SKM-1 (cell line): ENCODE measurements around the gene GNS.
"Not testable (repeated sequence)": the region's sequence is repeated elsewhere in the genome, so short reads cannot be mapped to it uniquely, and the experiment has no call there.

ENCODE experiments used
- DNase-seq: peaks from one replicate; lab custom pipeline; 2025; ENCODE audit not compliant: unreplicated experiment; lab: John Stamatoyannopoulos, UW

GNS gene

DNA sequence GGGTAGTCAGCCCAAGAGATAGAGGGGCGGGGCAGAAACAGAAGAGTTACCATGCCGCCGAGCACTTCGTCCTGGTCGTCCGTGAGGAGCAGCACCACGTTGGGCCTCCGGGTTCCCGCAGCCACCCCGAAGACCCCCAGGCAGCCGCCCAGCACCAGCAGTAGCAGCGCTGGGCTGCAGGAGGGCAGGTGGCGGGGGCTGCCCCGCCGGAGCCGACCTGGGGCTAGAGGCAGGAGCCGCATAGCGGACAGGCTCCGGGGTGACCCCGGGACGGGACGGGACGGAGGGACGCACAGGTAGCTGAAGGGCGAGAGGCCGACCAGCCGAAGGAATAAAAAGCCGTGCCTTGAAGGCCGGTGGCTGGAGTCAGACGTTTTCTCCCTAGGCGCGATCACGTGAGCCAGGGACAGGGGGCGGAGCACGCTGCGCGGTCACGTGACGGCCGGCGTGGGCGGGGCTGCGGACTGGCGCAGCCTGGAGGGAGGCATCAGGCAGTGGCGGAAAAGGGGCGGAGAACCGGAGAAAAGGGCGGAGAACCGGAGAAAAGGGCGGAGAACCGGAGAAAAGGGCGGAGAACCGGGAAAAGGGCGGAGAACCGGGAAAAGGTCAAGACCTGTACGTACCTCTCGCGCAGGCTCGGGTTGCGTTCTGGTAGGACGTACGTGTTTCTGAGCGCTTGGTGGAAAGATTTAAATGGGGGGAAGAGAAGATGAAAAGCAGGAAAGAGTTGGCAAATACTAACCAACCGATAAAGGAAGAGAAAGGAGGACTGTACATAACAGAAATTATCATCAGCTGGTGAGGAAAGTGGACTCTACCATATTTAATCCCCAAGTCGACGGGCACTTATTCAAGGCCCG lies at the start of gene GNS:
Gene GNS (minus strand): TSS at position 372 of the 860 bp plus-strand sequence. CDS start 130 bp downstream, at position 242.
- peak; percentile 61 for DNase-seq

DNA sequence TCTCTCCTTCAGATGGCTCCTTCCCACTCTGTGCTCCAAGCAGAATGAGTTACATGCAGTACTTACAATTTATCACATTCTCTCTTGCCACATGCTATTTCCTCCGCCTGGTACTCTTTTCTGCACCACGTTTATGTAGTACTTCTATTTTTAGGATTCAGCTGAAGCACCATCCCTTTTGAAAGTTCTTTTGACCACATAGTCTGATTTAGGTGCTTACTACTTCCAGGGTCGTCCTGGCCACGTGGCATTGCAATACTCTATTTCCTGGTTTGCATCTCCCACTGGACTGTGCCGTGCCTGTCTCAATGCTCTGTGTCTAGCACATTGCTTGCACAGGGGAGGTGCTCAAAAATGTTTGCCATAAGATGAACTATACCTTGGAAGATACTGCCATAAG lies 48.9 kb upstream of the GNS start:
- peak; percentile 6 for DNase-seq

DNA sequence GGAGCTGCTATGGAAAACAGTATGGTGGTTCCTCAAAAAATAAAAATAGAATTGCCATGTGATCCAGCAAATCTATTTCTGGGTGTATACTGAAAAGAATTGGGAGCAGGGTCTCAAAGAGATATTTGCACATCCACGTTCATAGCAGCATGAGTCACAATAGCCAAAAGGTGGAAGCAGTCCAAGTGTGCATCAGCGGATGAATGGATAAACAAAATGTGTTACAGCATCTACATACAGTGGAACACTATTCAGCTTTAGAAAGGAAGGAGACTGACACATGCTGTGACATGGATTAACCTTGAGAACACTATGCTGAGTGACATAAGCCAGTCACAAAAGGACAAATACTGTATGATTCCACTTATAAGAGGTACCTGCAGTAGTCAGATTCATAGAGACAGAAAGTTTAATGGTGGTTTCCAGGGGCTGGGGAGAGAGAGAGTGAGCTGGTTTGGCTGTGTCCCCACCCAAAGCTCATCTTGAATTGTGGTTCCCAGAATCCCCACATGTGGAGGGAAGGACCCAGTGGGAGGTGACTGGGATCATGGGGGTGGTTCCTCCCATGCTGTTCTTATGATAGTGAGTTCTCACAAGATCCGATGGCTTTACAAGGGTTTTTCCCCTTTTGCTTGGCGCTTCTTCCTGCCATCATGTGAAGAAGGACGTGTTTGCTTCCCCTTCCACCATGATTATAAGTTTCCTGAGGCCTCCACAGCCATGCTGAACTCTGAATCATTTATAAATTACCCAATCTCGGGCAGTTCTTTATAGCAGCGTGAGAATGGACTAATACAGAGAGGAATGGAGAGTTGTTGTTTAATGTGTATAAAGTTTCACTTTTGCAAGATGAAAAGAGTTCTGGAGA lies 47.6 kb upstream of the GNS start:
- no peak for DNase-seq

DNA sequence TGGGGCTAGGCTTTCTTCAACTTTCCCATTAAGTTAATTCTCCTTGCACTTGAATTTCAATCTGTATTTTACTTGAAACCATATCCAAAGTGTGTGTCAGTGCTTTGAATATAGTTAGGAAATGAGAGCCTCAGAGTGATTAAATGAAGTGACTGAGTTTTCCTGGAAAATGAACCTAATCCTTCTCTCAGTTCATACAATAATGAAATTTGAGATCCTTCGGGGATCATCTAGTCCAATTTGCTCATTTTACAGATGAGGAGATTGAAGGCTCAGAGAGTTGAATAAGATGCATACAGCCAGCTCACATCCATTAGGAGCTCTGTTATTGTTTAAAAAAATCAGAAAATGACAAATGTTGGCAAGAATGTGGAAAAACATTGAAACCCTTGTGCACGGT lies 47.0 kb upstream of the GNS start:
- DNase-seq, result no peak

DNA sequence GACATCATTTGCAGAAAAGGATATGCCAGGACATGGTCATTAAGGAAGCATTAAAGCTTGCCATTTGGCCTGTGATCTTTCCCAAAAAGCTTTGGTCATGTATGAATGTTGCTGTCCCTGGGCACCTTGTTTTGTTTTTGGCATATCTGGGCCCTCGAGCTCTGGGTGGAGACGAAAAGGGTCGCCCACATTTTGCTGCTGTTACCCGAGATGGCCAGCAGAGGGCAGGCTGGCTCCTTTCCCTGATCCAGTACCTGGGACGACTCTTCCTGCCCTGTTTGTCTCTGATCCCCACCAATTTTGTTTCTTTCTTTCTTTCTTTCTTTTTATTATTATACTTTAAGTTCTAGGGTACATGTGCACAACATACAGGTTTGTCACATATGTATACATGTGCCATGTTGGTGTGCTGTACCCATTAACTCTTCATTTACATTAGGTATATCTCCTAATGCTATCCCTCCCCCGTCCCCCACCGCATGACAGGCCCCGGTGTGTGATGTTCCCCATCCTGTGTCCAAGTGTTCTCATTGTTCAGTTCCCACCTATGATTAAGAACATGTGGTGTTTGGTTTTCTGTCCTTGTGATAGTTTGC lies 43.1 kb upstream of the GNS start:
- not testable (repeated sequence) for DNase-seq

DNA sequence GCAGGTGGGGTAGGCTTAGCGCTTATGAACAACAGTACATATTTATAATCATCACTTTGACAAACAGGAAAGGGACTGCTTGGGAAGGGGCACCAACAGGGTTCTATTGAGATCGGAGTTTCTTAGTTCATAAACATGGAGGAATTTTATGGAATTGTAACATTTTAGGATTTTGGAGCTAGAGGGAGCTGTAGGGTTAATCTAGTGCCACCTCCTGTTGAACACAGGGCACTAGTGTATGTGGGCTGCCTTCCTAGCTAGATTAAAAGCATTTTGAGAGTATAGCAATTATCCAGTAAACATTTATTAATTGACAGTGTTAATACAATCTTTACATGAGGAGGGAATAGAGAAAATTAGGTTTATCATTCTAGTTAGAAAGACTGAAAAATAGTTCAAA lies 42.2 kb upstream of the GNS start:
- no peak for DNase-seq

DNA sequence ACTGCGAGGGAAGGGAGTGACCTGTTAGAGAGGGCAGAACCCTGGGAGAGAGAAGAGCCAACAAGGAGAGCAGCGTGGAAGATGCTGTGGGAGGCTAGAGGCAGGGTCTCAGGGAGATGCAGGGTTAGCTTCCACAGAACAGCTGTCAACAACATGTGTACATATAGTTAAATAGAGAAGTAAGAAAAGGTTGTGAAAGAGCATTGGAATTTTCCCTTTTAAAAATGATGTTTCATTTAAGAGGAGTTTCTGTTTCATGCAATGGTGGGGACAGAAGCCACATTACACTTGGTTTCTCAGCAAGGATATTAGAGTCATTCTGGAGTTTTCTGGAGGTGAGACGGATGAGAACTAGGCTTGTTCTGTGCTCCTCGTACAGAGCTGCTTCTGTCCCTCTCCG lies 41.4 kb upstream of the GNS start:
- DNase-seq, result no peak

DNA sequence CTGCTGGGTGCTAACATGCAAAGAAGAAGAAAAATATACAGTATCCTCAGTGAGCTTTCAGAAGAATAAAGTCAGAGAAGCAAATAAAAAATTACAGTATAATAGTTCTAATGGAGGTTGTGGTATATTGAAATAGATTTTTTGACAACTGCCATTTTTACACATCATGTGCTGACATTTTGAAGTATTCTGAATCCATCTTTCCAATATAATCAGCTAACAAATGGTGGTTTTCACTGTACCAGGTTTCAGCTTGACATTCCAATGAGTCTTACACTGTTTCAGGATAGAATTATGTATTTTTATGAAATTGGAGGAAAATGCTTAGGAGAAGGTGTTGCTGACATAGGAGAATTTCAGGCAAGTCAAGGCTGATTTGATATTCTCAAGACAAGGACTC lies 39.0 kb upstream of the GNS start:
- DNase-seq, result no peak

DNA sequence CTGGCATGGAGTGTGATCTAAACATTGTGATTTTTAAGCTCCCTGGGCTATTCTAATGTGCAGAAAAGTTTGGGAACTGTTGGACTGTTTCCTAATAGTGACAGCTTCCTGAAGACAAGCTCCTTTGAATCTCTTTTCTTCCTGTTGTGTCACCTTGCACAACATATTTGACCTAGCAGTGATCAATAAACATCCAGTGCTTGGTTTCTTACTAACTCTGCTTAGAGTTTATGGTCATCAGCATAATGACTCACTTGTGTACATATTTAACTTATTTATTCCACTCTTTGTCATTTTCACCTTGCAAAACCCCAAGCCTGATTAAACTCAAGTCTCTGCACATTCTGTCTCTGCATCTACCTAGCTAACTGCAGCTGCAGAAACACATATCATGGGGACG lies 38.0 kb upstream of the GNS start:
- DNase-seq, result no peak

DNA sequence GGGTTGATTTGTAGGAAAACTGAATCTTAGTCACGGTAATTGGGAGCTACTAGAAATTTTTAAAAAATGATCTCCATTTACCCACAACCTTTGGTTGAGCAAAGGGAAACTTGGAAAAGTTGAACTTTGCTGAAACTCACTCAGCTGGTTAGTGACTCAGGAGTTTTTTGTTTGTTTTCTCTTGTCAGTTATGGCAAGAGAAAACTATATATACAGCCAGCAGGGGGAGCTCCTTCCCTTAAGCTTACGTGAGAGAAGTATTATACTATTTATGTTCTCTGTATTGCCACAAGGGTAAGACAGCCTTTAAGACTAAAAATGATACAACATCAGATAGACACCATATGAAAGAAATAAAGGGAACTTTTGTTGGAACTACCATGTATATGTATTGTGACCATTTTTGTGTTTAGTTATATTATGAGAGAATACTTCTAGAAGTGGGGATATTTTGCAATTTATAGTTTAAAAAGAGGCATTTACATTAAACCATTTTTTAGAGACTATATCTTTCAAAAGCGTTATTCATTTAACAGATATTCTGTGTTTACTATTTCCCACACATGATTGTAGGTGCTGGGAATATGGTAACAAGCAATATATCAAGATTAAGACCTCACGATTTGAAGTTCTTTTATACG lies 37.1 kb upstream of the GNS start:
- peak; percentile 35 for DNase-seq

DNA sequence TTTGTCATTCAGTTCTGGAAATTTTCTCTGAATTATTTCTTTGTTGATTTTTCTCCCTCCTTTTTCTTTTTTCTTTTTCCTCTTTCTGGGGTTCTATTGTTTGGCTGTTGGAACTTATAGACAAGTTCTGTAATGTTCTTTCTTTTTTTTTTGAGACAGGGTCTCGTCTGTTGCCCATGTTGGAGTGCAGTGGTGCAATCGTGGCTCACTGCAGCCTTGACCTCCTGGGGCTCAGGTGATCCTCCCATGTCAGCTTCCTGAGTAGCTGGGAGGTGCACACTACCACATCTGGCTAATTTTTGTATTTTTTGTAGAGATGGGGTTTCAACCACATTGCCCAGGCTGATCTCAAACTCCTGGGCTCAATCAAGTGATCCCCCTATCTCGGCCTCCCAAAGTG lies 35.1 kb upstream of the GNS start:
- DNase-seq, result no peak

DNA sequence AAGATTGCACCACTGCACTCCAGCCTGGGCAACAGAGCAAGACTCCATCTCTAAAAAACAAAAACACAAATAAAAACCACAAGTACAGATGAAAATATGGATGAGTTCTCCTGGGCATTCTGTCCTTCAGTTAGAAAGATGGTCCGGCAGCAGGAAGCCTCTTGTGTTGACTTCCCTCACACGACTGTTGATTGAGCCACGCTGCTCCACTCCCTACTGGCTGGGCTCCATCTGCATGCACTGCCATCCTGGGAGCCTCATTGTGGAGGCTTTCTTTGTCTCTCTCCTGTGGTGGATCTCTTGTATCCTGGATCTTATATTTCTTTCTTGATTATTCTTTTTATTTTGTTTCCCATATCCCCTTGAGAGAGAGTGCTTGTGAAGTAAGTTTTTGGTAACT lies 34.4 kb upstream of the GNS start:
- no peak for DNase-seq

DNA sequence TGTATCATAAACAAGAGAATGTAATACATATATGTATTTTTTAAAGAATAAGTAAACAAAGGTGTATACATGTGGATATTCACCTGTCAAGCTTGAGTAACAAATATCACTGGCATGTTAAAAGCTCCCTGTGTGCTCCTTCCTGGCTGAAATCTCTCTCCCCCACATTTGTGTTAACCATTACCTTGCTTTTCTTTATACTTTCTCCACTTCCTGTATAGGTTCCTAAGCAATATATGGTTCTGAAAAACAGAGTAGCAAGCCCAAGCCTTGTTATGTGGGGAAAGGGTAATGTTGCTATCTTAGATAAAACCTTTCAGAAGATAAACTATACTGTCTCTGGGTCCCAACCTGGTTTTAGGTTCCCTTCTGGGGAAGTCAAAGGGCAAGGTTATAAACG lies 32.9 kb upstream of the GNS start:
- DNase-seq, result no peak

DNA sequence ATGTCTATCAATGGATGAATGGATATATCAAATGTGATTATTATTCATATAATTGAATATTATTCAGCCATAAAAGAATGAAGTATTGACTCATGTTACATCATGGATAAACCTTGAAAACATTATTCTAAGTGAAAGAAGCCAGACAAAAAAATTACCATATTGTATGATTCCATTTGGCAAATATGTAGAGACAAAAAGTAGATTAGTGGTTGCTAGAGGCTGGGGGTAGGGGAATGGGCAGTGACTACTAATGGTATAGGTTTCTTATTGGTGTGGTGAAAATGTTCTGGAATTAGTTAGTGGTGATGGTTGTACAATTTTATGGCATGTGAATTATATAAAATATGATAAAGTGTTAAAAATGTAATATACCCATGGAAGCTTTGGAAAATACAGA lies 31.8 kb upstream of the GNS start:
- DNase-seq, result no peak

DNA sequence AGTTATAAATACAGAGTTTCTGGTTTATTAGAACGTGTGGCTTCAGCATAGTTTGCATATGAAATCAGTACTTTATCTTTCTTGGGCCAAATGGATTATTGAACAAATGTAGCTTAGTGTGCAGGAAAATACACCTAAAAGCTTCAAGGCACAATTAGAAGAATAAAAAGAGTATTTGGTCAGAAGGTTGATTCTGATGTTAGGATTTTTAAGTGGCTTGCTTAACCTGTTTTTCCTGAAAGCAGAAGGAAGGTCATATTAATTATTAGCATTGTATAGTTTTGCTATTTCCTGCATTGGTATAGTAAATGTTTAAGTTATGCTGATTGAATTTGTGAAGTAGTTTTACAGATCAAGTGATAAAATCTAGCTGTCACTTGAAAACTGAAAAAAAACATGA lies 31.0 kb upstream of the GNS start:
- DNase-seq, result no peak

DNA sequence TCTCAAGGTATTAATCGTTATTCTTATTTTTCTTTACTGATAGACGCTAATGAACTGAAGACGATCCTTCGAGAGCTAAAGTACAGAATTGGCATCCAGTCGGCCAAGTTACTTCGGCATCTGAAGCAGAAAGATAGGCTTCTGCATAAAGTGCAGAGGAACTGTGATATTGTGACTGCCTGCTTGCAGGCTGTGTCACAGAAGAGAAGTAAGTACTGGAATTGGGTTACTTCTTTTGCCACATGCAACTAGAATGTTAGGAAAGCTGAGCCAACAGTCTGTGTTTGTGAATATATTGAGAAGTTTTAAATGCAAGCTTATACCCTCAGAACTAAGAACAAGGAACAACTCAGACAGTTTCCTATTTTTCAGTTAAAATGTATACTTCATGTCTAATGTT lies 26.6 kb upstream of the GNS start:
- no peak for DNase-seq

DNA sequence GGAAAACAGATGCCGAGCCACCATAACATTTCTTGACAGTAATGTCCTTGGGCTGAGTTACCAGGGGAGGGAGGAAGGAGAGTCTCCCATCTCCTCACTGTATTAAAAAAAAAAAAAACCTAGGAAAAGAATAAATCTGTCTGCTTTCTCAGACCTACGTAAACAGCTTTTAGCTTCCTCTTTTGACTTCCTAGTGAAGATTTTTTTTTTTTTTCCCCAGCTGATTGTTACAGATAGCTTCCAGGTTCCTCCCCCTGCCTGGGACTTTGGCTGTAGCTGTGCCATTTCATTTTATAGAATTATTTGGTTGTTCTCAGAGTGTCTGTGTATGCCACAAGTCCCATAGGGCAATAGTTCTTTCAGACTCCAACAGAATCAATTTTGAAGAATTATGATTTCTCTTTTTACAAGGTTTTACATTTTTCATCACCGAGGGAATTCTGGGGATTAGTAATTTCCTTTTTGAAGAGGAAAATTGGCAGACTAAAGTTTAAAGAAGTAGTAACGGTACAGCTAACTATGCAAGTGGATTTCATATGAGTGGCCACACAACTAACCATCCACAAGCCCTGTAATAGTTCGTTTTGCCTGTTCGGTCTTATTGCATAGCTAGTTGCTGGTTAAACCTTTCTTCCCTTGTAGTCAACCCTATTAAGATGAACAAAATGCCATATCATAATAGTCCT lies 23.1 kb upstream of the GNS start:
- no peak for DNase-seq

DNA sequence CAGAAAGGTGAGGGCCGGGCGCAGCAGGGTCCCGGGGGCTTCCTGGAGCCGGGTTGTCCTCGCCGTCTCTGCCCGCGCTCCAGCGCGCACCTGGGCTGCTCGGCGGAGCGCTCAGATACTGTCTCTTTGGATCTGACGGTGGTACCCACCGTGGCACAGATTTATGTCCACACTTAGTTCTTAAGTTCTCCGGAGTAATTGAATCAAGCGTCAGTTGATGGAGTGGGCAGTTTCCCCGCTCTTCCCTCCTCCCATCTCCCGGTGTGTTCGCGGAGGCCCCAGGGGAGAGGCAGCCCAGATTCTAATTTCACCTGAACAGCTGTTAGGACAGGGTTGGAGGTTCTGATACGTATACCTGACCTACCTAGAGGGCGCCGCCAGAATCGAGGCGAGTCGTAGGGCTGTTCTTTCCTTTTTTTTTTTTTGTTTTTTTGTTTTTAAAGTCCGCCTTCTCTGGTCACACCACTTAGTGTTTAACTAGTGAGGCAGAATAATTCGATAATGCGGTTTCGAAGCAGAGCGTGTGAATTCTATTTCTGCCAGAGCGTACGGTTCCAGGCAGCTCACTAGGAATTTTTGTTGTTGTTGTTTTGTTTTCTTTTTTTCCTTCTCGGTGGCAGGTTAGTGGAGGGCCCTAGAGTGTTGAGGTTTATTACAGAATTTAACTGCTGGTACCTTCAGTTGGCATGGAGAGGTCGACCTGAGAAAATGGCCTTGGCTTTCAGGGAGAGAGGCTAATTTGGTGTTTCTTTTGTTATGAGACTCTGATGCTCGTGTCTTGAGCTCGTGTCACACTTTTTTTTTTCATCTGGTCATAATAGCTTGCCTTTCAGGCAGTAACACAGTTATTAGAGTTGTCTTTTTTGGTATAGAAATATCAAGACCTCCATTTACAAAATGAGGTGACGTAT lies 22.3 kb upstream of the GNS start:
- DNase-seq, result no peak

DNA sequence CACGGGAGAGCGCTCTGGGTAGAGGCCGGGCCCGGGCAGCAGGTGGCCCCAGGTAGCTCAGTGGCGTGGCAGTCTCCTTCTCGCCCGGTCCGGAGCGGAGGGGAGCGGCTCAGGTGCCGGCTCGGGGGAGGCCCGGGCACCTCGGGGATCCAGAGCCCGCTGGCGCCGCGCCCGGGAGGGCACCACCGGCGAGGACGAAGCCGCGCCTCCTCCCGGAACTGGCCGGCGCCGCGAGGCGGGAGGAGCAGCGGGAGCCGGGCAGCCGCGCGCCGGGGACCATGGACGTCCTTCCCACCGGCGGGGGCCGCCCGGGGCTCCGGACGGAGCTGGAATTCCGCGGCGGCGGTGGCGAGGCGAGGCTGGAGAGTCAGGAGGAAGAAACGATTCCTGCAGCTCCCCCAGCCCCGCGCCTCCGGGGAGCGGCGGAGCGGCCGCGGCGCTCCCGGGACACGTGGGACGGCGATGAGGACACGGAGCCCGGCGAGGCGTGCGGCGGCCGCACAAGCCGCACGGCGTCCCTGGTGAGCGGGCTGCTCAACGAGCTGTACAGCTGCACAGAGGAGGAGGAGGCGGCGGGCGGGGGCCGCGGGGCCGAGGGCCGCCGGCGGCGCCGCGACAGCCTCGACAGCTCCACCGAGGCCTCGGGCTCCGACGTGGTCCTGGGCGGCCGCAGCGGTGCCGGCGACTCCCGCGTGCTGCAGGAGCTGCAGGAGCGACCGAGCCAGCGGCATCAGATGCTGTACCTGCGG lies 21.5 kb upstream of the GNS start:
- DNase-seq, result no peak
